Kidney (tissue), 14 donors: Measurements from ENCODE around the gene FARP1. TPM values are rescaled to one million over a fixed set of nuclear protein-coding genes. Genes with fewer than 3 reads are reported as not detected.

Experiments used
- DNase-seq, 5 donors: peaks; one replicate each; pipeline ENCODE4 v3.0.0-alpha.2; 2013 to 2020
- FAIRE-seq: peaks from 2 replicates; lab custom pipeline; 2012; peaks lifted over from hg19 to GRCh38; lab: Jason Lieb, UNC
- H3K27ac ChIP-seq, 2 donors: one replicate each; pipeline ENCODE4 v1.7.0; 2013; ENCODE audit warnings: low read depth in 2 of 2, low read length in 2 of 2, inconsistent platforms in 1 of 2
- H3K27me3 ChIP-seq: one replicate; pipeline ENCODE4 v1.7.1; 2013; ENCODE audit warnings: low read length, inconsistent platforms; ENCODE audit not compliant: control insufficient read depth, insufficient read depth
- H3K36me3 ChIP-seq, 3 donors: one replicate each; pipeline versions ENCODE4 v1.7.0 to v1.7.1; 2013; ENCODE audit warnings: low read length in 3 of 3, control low read depth in 1 of 3, inconsistent platforms in 1 of 3; ENCODE audit not compliant: insufficient read depth in 3 of 3, control insufficient read depth in 2 of 3
- H3K4me1 ChIP-seq, 3 donors: one replicate each; pipeline versions ENCODE4 v1.7.0 to v1.7.1; 2013; ENCODE audit warnings: low read length in 3 of 3, inconsistent platforms in 1 of 3, low read depth in 1 of 3; ENCODE audit not compliant: control insufficient read depth in 2 of 3, insufficient read depth in 2 of 3
- H3K4me3 ChIP-seq, 3 donors: one replicate each; pipeline versions ENCODE4 v1.7.0 to v1.8.1; 2013; ENCODE audit warnings: low read length in 3 of 3, control low read depth in 1 of 3, inconsistent platforms in 1 of 3
- H3K9ac ChIP-seq, 3 donors: one replicate each; pipeline versions ENCODE4 v1.7.0 to v1.7.1; 2013; ENCODE audit warnings: low read length in 3 of 3, control low read depth in 1 of 3, inconsistent platforms in 1 of 3
- H3K9me3 ChIP-seq, 3 donors: one replicate each; pipeline versions ENCODE4 v1.7.0 to v1.7.1; 2013; ENCODE audit warnings: low read length in 3 of 3, control low read depth in 1 of 3, inconsistent platforms in 1 of 3; ENCODE audit not compliant: control insufficient read depth in 2 of 3, insufficient read depth in 1 of 3
- intact Hi-C: fragments of 100-400 bp; cut with DNase I; formaldehyde crosslinking; loops from one replicate; pipeline ENCODE4 v1.11.1; 2022
- polyA plus RNA-seq: library from polyadenylated mRNA; stranded (reverse); fragments of 350-450 nt; fragmentation: Illumina TruSeq; extraction: RNeasy Lipid Tissue Mini Kit (QIAGEN cat#74804); gene quantifications from one replicate; pipeline ENCODE4 v1.2.3, GENCODE V29; 2014; ENCODE audit warnings: low read depth, low replicate concordance; ENCODE audit not compliant: insufficient read depth
- total RNA-seq: library from RNA; stranded (reverse); fragmentation: NEBNext Ultra II Directional; extraction: Animal tissue kit (Norgen Biotek cat#: 25700); gene quantifications from one replicate; pipeline ENCODE4 v1.2.1, GENCODE V29; 2021
- TF ChIP-seq, protein P1 (sequence below): IDR thresholded peaks from 3 replicates; pipeline ENCODE4 v1.5.1; 2012; ENCODE audit warnings: mild to moderate bottlenecking, moderate library complexity, borderline replicate concordance; ENCODE audit not compliant: insufficient read depth; ENCODE audit errors: extremely low read depth
- donor health status: control.
- donor health status: control.
- donor health status: control.
- donor health status: control.
- donor health status: control.
- donor health status: DM: yes; HTN: yes; CAD: no.
- donor health status: Normal renal cell carcinoma (clear cell type).

Gene FARP1
- total and polyA plus RNA-seq, 2 donors from 2014 or later = 123 to 229 TPM

DNA sequence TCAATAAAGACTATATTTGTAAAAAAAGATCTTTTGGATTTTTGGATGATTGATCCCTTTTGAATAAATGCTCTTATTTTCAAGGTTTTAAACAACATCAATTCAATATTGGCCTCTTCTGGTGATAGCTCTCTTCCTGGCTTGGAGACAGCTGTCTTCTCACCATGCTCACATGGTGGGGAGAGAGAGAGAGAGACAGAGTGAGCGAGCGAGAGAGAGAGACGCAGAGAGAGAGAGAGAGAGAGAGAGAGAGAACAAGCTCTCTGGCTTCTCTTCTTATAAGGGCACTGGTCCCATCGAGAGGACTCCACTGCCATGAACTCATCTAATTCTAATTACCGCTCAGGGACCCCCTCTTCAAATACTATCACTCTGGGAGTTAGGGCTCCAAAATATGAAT is 32.1 kb upstream of the FARP1 start:
- TF ChIP-seq, protein P1, sequence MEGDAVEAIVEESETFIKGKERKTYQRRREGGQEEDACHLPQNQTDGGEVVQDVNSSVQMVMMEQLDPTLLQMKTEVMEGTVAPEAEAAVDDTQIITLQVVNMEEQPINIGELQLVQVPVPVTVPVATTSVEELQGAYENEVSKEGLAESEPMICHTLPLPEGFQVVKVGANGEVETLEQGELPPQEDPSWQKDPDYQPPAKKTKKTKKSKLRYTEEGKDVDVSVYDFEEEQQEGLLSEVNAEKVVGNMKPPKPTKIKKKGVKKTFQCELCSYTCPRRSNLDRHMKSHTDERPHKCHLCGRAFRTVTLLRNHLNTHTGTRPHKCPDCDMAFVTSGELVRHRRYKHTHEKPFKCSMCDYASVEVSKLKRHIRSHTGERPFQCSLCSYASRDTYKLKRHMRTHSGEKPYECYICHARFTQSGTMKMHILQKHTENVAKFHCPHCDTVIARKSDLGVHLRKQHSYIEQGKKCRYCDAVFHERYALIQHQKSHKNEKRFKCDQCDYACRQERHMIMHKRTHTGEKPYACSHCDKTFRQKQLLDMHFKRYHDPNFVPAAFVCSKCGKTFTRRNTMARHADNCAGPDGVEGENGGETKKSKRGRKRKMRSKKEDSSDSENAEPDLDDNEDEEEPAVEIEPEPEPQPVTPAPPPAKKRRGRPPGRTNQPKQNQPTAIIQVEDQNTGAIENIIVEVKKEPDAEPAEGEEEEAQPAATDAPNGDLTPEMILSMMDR = no peak
- no peak overlapping the region for H3K9ac ChIP-seq
- no peak for FAIRE-seq
- H3K4me1 ChIP-seq = no peaks in the 10 kb centered on the region
- no peak overlapping the region for H3K27ac ChIP-seq
- no peak overlapping the region for H3K4me3 ChIP-seq
- intact Hi-C loops = no loop called here
- no peaks in the 10 kb centered on the region for H3K36me3 ChIP-seq
- H3K27me3 ChIP-seq = no peaks in the 10 kb centered on the region
- no peak for DNase-seq
- H3K9me3 ChIP-seq = no peaks in the 10 kb centered on the region

DNA sequence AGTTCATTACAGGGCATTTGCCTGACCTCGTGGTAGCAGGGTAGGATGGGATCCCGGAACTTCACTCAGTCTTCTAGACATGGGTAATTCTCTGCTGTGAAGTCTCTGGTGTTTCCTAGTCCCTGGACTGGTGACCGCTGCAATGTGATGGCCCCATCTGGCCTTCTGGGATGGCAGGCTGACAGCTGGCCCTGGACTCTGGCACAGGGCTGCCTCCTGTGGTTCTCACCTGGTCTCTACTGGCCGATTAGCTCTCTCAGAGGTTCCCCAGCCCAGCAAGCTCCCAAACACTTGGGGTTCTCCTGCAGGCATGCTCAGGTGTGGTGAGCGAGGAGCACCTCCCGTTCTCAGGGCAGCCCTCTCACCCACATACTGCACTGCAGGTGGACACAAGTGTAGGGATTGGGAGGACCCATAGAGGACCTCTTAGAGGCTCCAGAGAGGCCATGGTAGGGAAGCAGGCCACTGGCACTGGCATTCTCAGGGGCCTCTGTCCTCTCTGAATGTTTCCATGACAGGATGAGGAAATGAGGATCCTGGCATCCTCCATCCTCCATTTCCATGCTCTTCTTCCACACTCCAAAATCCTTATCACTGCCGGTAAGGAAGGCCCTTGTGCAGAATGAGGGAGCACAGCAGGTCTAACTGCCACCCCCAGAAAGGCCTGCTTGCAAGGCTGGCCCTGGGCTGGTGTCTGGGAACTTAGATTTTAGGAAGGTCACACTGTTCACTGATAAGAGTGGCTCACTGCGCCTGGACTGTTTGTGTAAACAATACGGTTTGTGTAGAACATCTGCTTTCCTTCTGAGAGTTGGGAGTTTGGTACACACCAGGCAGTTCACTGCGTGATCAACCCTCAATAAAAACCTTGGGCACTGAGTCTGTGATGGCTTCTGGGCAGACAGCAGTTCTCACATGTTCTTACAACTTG is 31.5 kb upstream of the FARP1 start:
- Histone ChIP-seq H3K4me3 (no peak overlapping the region), H3K9me3 (no peaks in the 10 kb centered on the region), H3K9ac (no peak overlapping the region), H3K27ac (no peak overlapping the region), H3K4me1 (no peaks in the 10 kb centered on the region), H3K27me3 (no peaks in the 10 kb centered on the region), H3K36me3 (no peaks in the 10 kb centered on the region)
- intact Hi-C loops = no loop called here
- no peak for FAIRE-seq
- TF ChIP-seq, protein P1 = no peak
- no peak for DNase-seq

DNA sequence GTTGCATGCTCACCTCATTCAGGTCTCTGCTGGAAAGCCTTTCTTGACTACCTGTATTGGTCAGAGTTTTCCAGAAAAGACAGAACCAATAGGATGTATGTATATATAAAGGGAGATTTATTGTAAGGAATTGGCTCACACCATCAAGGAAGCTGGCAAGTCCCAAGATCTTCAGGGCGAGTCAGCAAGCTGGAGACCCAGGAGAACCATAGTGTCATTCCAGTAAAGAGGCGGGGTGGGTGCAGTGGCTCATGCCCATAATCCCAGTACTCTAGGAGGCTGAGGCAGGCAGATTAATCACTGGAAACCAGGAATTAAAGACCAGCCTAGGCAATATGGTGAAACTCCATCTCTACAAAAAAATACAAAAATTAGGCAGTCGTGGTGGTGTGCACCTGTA is 30.4 kb upstream of the FARP1 start:
- no peaks in the 10 kb centered on the region for H3K27me3 ChIP-seq
- DNase-seq (no peak), FAIRE-seq (no peak)
- TF ChIP-seq, protein P1 = no peak
- H3K4me1 ChIP-seq = no peaks in the 10 kb centered on the region
- no peaks in the 10 kb centered on the region for H3K36me3 ChIP-seq
- no peak overlapping the region for H3K9ac ChIP-seq
- H3K27ac ChIP-seq = no peak overlapping the region
- H3K9me3 ChIP-seq = no peaks in the 10 kb centered on the region
- H3K4me3 ChIP-seq = no peak overlapping the region
- intact Hi-C loops = no loop called here
